Measurements from ENCODE around the gene CES2.
"Not testable (repeated sequence)": the region's sequence is repeated elsewhere in the genome, so short reads cannot be mapped to it uniquely, and the experiment has no call there.

CES2 gene

GRCh38 chr16:66935314-66936011 is at the start of gene CES2:
TSS of gene CES2 (plus strand) at chr16:66935516. CDS start at chr16:66935636, 120 bp downstream.
- Histone ChIP-seq H3K4me3 (peak within 1 kb of the TSS; percentile 75 to 97 (median 92)), H3K27ac (peak within 1 kb of the TSS; percentile 73 to 99 (median 96))

GRCh38 chr16:66886321-66886720 is 49.0 kb upstream of the CES2 start:
- no peak overlapping the region for H3K27ac ChIP-seq
- H3K4me3 ChIP-seq: no peak overlapping the region

GRCh38 chr16:66886914-66887313 is 48.4 kb upstream of the CES2 start:
- no peak overlapping the region for H3K4me3 ChIP-seq
- no peak overlapping the region for H3K27ac ChIP-seq

- no peak overlapping the region for H3K27ac ChIP-seq
- no peak overlapping the region for H3K4me3 ChIP-seq
Measured at GRCh38 chr16:66888647-66889615, 46.4 kb upstream of the CES2 start.

GRCh38 chr16:66889622-66890021 is 45.7 kb upstream of the CES2 start:
- Histone ChIP-seq H3K4me3 (no peak overlapping the region), H3K27ac (no peak overlapping the region)

GRCh38 chr16:66890799-66891198 is 44.5 kb upstream of the CES2 start:
- H3K27ac ChIP-seq: no peak overlapping the region
- no peak overlapping the region for H3K4me3 ChIP-seq

GRCh38 chr16:66891360-66891759 is 44.0 kb upstream of the CES2 start:
- H3K27ac ChIP-seq: no peak overlapping the region
- H3K4me3 ChIP-seq: no peak overlapping the region

GRCh38 chr16:66891797-66892196 is 43.5 kb upstream of the CES2 start:
- Histone ChIP-seq H3K4me3 (no peak overlapping the region), H3K27ac (no peak overlapping the region)

GRCh38 chr16:66894055-66894454 is 41.3 kb upstream of the CES2 start:
- no peak overlapping the region for H3K27ac ChIP-seq
- no peak overlapping the region for H3K4me3 ChIP-seq

GRCh38 chr16:66894948-66895688 is 40.2 kb upstream of the CES2 start:
- H3K27ac ChIP-seq: no peak overlapping the region

GRCh38 chr16:66895689-66895979 is 39.7 kb upstream of the CES2 start:
- Histone ChIP-seq H3K27ac (no peak overlapping the region), H3K4me3 (no peak overlapping the region)

More at GRCh38 chr16:66894948-66895688, 40.2 kb upstream of the CES2 start:
- H3K4me3 ChIP-seq: no peak overlapping the region

GRCh38 chr16:66895999-66896398 is 39.3 kb upstream of the CES2 start:
- H3K27ac ChIP-seq: no peak overlapping the region
- no peak overlapping the region for H3K4me3 ChIP-seq

- not testable (repeated sequence) for H3K4me3 ChIP-seq, H3K27ac ChIP-seq
Measured at GRCh38 chr16:66896682-66897081, 38.6 kb upstream of the CES2 start.

- H3K27ac ChIP-seq: no peak overlapping the region
- no peak overlapping the region for H3K4me3 ChIP-seq
Measured at GRCh38 chr16:66898207-66898606, 37.1 kb upstream of the CES2 start.

- Histone ChIP-seq H3K4me3 (no peak overlapping the region), H3K27ac (peak overlapping the region in 1 of 21 experiments; percentile 22)
Measured at GRCh38 chr16:66898933-66899309, 36.4 kb upstream of the CES2 start.

GRCh38 chr16:66899310-66899944 is 35.9 kb upstream of the CES2 start:
- Histone ChIP-seq H3K4me3 (no peak overlapping the region), H3K27ac (peak overlapping the region in 6 of 21 experiments; percentile 20 to 77 (median 30))

GRCh38 chr16:66899945-66900710 is 35.2 kb upstream of the CES2 start:
- H3K4me3 ChIP-seq: no peak overlapping the region
- peak overlapping the region in 9 of 21 experiments; percentile 17 to 77 (median 56) for H3K27ac ChIP-seq

- Histone ChIP-seq H3K4me3 (no peak overlapping the region), H3K27ac (peak overlapping the region in 9 of 21 experiments; percentile 17 to 77 (median 56))
Measured at GRCh38 chr16:66900721-66901441, 34.4 kb upstream of the CES2 start.

All from skin epidermis (tissue), 12 donors.